SK-N-SH (cell line): ENCODE measurements around the gene PDK1. TPM values are rescaled to one million over a fixed set of nuclear protein-coding genes. Genes with fewer than 3 reads are reported as not detected.

Source experiments
- CTCF ChIA-PET: fragments of 300-600, 350-600 bp; formaldehyde crosslinking; extraction: SDS; loops from one replicate; lab custom pipeline; 2021; lab: Yijun Ruan, JAX
- POLR2A ChIA-PET: fragments of 350-600 bp; sonication (Branson Sonifier 250); formaldehyde crosslinking; extraction: SDS; loops from one replicate; lab custom pipeline; 2020; ENCODE audit warnings: antibody characterized with exemption, inconsistent platforms; lab: Yijun Ruan, JAX
- DNase-seq: peaks from one replicate; pipeline ENCODE4 v3.0.0; 2012
- H2AFZ ChIP-seq: fragments of 200-600 bp; sonication (generic); 2 replicates; pipeline ENCODE4 v1.8.1; 2016; ENCODE audit warnings: antibody characterized with exemption, mild to moderate bottlenecking, low read depth
- H3F3A ChIP-seq: fragments of 200-600 bp; sonication (generic); replicated peaks from 2 replicates; pipeline ENCODE3; 2016; ENCODE audit warnings: antibody characterized with exemption, mild to moderate bottlenecking; ENCODE audit not compliant: insufficient read depth
- H3K27ac ChIP-seq, 2 experiments: fragments of 200-500 bp in 1 of 2; fragments of 200-600 bp in 1 of 2; sonication (Bioruptor generic) in 1 of 2; sonication (generic), shearing (Covaris generic) in 1 of 2; 2 replicates each; pipeline versions ENCODE4 v1.5.1 to v1.6.1; 2014 to 2016; ENCODE audit warnings: low read depth in 2 of 2, inconsistent platforms in 1 of 2, low read length in 1 of 2, mild to moderate bottlenecking in 1 of 2, mixed read lengths in 1 of 2
- H3K27me3 ChIP-seq: fragments of 200-600 bp; sonication (generic), shearing (Covaris generic); 2 replicates; pipeline ENCODE4 v1.6.1; 2016; ENCODE audit warnings: mixed run types; ENCODE audit not compliant: insufficient read depth
- H3K36me3 ChIP-seq, 2 experiments: fragments of 200-500 bp in 1 of 2; fragments of 200-600 bp in 1 of 2; sonication (Bioruptor generic) in 1 of 2; sonication (generic) in 1 of 2; replicated peaks in 1 of 2; 2 replicates each; pipeline versions ENCODE3 to v1.5.1; 2014 to 2016; ENCODE audit warnings: low read length in 1 of 2, mild to moderate bottlenecking in 1 of 2; ENCODE audit not compliant: insufficient read depth in 2 of 2, control insufficient read depth in 1 of 2
- H3K4me1 ChIP-seq, 2 experiments: fragments of 200-500 bp in 1 of 2; fragments of 200-600 bp in 1 of 2; sonication (Bioruptor generic) in 1 of 2; sonication (generic), shearing (Covaris generic) in 1 of 2; 2 replicates each; pipeline versions ENCODE4 v1.5.1 to v1.6.1; 2014 to 2016; ENCODE audit warnings: low read depth in 1 of 2, low read length in 1 of 2, mixed run types in 1 of 2; ENCODE audit not compliant: insufficient read depth in 2 of 2, control insufficient read depth in 1 of 2
- H3K4me2 ChIP-seq: fragments of 200-600 bp; sonication (generic), shearing (Covaris generic); 2 replicates; pipeline ENCODE4 v1.6.1; 2017; ENCODE audit warnings: mixed run types
- H3K4me3 ChIP-seq, 2 experiments: fragments of 200-500 bp in 1 of 2; fragments of 200-600 bp in 1 of 2; sonication (Bioruptor generic) in 1 of 2; sonication (generic), shearing (Covaris generic) in 1 of 2; 2 replicates each; pipeline versions ENCODE4 v1.5.1 to v1.8.1; 2014 to 2016; ENCODE audit warnings: low read depth in 2 of 2, inconsistent platforms in 1 of 2, low read length in 1 of 2, mild to moderate bottlenecking in 1 of 2, mixed read lengths in 1 of 2, moderate library complexity in 1 of 2
- H3K79me2 ChIP-seq: fragments of 200-600 bp; sonication (generic); 2 replicates; pipeline ENCODE4 v1.8.1; 2017; ENCODE audit warnings: mild to moderate bottlenecking; ENCODE audit not compliant: insufficient read depth
- H3K9ac ChIP-seq: fragments of 200-600 bp; sonication (generic); 2 replicates; pipeline ENCODE4 v1.6.1; 2017; ENCODE audit warnings: mixed run types
- H3K9me2 ChIP-seq: fragments of 200-600 bp; sonication (generic); 2 replicates; pipeline ENCODE4 v1.6.1; 2017; ENCODE audit warnings: mixed run types
- H3K9me3 ChIP-seq: fragments of 200-600 bp; sonication (generic); 2 replicates; pipeline ENCODE4 v1.6.1; 2017; ENCODE audit warnings: mixed run types, mild to moderate bottlenecking, moderate library complexity
- H4K20me1 ChIP-seq: fragments of 200-600 bp; sonication (generic); 2 replicates; pipeline ENCODE4 v1.6.1; 2017; ENCODE audit warnings: mild to moderate bottlenecking, mixed run types; ENCODE audit not compliant: insufficient read depth
- ELF1 ChIP-seq: IDR thresholded peaks from 2 replicates; pipeline ENCODE4 v1.4.0; 2012
- EP300 ChIP-seq, 2 experiments: IDR thresholded peaks; 2 replicates each; pipeline versions ENCODE4 v1.4.0 to v1.6.1; 2012; ENCODE audit warnings: borderline replicate concordance in 1 of 2, low read depth in 1 of 2, low read length in 1 of 2
- EZH2phosphoT487 ChIP-seq: fragments of 200-600 bp; sonication (generic); IDR thresholded peaks from 2 replicates; pipeline ENCODE4 v1.6.1; 2017; ENCODE audit warnings: low read depth, mixed run types, mild to moderate bottlenecking, antibody characterized with exemption, moderate library complexity, borderline replicate concordance
- FOXJ3 ChIP-seq: sonication (generic); formaldehyde crosslinking; IDR thresholded peaks from 2 replicates; pipeline ENCODE4 v1.5.1; 2020; ENCODE audit warnings: mild to moderate bottlenecking, missing genetic modification reagents
- FOXM1 ChIP-seq: IDR thresholded peaks from 2 replicates; pipeline ENCODE4 v1.4.0; 2012; ENCODE audit warnings: low read depth, mild to moderate bottlenecking
- IRF3 ChIP-seq: fragments of 150-350 bp; IDR thresholded peaks from 2 replicates; pipeline ENCODE4 v1.6.1; 2016; ENCODE audit warnings: mild to moderate bottlenecking, low read depth, low read length
- MEF2A ChIP-seq: IDR thresholded peaks from 2 replicates; pipeline ENCODE4 v1.4.0; 2012; ENCODE audit warnings: low read depth, borderline replicate concordance
- NFIC ChIP-seq: IDR thresholded peaks from 2 replicates; pipeline ENCODE4 v1.4.0; 2012; ENCODE audit warnings: borderline replicate concordance
- NRF1 ChIP-seq: IDR thresholded peaks from 2 replicates; pipeline ENCODE4 v1.6.1; 2012; ENCODE audit warnings: low read depth, mild to moderate bottlenecking, low read length
- RCOR1 ChIP-seq: fragments of 150-350 bp; IDR thresholded peaks from 2 replicates; pipeline ENCODE4 v1.6.1; 2017; ENCODE audit warnings: antibody characterized with exemption, low read length
- RFX5 ChIP-seq: IDR thresholded peaks from 2 replicates; pipeline ENCODE4 v1.6.1; 2012; ENCODE audit warnings: mild to moderate bottlenecking, improper control_type of control experiment, low read length
- RXRA ChIP-seq: IDR thresholded peaks from 2 replicates; pipeline ENCODE4 v1.4.0; 2012; ENCODE audit warnings: low read depth, mild to moderate bottlenecking, borderline replicate concordance
- SIN3A ChIP-seq: IDR thresholded peaks from 2 replicates; pipeline ENCODE4 v1.6.1; 2012; ENCODE audit warnings: low read depth, mild to moderate bottlenecking, low read length, moderate library complexity, borderline replicate concordance
- TAF1 ChIP-seq: IDR thresholded peaks from 2 replicates; pipeline ENCODE4 v1.6.1; 2012; ENCODE audit warnings: low read depth, mild to moderate bottlenecking, low read length, moderate library complexity, borderline replicate concordance
- ZBTB33 ChIP-seq: IDR thresholded peaks from 2 replicates; pipeline ENCODE4 v1.4.0; 2012; ENCODE audit warnings: low read depth, borderline replicate concordance
- WGBS: methylation state at CpG from one replicate; pipeline ENCODE4 v1.1.6; 2017; ENCODE audit warnings: low lambda C conversion rate; 5-methylcytosine and 5-hydroxymethylcytosine counted together
- polyA plus RNA-seq, 3 experiments: library from polyadenylated mRNA; depleted of rRNA; stranded (reverse); fragments of >200 nt; gene quantifications; 2 replicates each; pipeline ENCODE4 v1.2.3, GENCODE V29; 2012
- TF ChIP-seq, protein P1 (sequence below): fragments of 150-350 bp; IDR thresholded peaks from 2 replicates; pipeline ENCODE4 v1.6.1; 2017; ENCODE audit warnings: antibody characterized with exemption, low read length, low read depth, borderline replicate concordance
- TF ChIP-seq, protein P2 (sequence below): fragments of 200-600 bp; sonication (generic); IDR thresholded peaks from 2 replicates; pipeline ENCODE4 v1.6.1; 2017; ENCODE audit warnings: antibody characterized with exemption, mild to moderate bottlenecking, moderate library complexity

The PDK1 gene
- polyA plus RNA-seq, 1 of the 3 experiments (the other 2 are of a cell fraction) = 5.3 TPM

- no peak for DNase-seq
- POLR2A ChIA-PET = no interaction called here
- no peak overlapping the region for H3K4me3 ChIP-seq
- no peak overlapping the region for H2AFZ ChIP-seq
- H3K4me1 ChIP-seq = peaks cover 0 to 13% of the 10 kb centered on the region in 2 experiments; a peak in 2 of 4 replicates
- no peaks in the 10 kb centered on the region for H3K9me2 ChIP-seq
- no peak overlapping the region for H3K27ac ChIP-seq
- no peak overlapping the region for H3K9ac ChIP-seq
- no peaks in the 10 kb centered on the region for H3K79me2 ChIP-seq
- H3K4me2 ChIP-seq = no peak overlapping the region
- no peaks in the 10 kb centered on the region for H3F3A ChIP-seq
- no peaks in the 10 kb centered on the region for H3K9me3 ChIP-seq
- no peaks in the 10 kb centered on the region for H3K27me3 ChIP-seq
- TF ChIP-seq RCOR1 (no peak), NFIC (no peak), RXRA (no peak), FOXJ3 (CRISPR knock-in tag) (no peak), EZH2phosphoT487 (no peak), FOXM1 (no peak), EP300 (IDR thresholded peaks at IDR 0.05; ENCODE audit: borderline replicate concordance in 1 of 2, low read depth in 1 of 2, low read length in 1 of 2) (no peak), MEF2A (no peak), IRF3 (no peak), TAF1 (no peak), SIN3A (no peak), ZBTB33 (no peak), ELF1 (no peak), RFX5 (no peak), NRF1 (no peak)
- TF ChIP-seq, protein P1, sequence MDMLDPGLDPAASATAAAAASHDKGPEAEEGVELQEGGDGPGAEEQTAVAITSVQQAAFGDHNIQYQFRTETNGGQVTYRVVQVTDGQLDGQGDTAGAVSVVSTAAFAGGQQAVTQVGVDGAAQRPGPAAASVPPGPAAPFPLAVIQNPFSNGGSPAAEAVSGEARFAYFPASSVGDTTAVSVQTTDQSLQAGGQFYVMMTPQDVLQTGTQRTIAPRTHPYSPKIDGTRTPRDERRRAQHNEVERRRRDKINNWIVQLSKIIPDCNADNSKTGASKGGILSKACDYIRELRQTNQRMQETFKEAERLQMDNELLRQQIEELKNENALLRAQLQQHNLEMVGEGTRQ = no peak
- TF ChIP-seq, protein P2, sequence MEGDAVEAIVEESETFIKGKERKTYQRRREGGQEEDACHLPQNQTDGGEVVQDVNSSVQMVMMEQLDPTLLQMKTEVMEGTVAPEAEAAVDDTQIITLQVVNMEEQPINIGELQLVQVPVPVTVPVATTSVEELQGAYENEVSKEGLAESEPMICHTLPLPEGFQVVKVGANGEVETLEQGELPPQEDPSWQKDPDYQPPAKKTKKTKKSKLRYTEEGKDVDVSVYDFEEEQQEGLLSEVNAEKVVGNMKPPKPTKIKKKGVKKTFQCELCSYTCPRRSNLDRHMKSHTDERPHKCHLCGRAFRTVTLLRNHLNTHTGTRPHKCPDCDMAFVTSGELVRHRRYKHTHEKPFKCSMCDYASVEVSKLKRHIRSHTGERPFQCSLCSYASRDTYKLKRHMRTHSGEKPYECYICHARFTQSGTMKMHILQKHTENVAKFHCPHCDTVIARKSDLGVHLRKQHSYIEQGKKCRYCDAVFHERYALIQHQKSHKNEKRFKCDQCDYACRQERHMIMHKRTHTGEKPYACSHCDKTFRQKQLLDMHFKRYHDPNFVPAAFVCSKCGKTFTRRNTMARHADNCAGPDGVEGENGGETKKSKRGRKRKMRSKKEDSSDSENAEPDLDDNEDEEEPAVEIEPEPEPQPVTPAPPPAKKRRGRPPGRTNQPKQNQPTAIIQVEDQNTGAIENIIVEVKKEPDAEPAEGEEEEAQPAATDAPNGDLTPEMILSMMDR = no peak
- TF ChIP-seq, all 33 proteins: peak for 0
- Histone ChIP-seq H4K20me1 (no peaks in the 10 kb centered on the region), H3K36me3 (no peaks in the 10 kb centered on the region)
- WGBS = 94% methylated on average over 5 of the region's 5 CpGs
- CTCF ChIA-PET = interaction anchor here (1.4 kb wide), 1 partner anchor 22 kb away, joined by 5 read pairs; no protein-coding TSS in a partner anchor
These were observed 59.9 kb downstream of the PDK1 start for GRCh38 chr2:172615727-172616261.
